ENCODE measurements around the gene CH25H. TPM values are rescaled to one million over a fixed set of nuclear protein-coding genes. Genes with fewer than 3 reads are reported as not detected.

Gene CH25H
- total RNA-seq, 3 donors from 2014 or later, result 0.16 to 6.0 (median 2.0) TPM

GRCh38 chr10:89160339-89160738, 46.8 kb downstream of the CH25H start:
- H3K27me3 ChIP-seq, result no peaks in the 10 kb centered on the region
- H3K4me1 ChIP-seq, result no peaks in the 10 kb centered on the region
- H3K36me3 ChIP-seq, result no peaks in the 10 kb centered on the region
- TF ChIP-seq POLR2AphosphoS5 (IDR thresholded peaks at IDR 0.05) (no peak), CTCF (IDR thresholded peaks at IDR 0.05) (no peak), POLR2A (IDR thresholded peaks at IDR 0.05) (no peak)
- no peak overlapping the region for H3K27ac ChIP-seq
- intact Hi-C loops (cut with DNase I; ENCODE audit: low total_unique reads), result no loop called here
- DNase-seq (ENCODE audit: low spot score in 2 of 2), result no peak
- H3K9me3 ChIP-seq, result no peaks in the 10 kb centered on the region
- no peak overlapping the region for H3K4me3 ChIP-seq

DNA sequence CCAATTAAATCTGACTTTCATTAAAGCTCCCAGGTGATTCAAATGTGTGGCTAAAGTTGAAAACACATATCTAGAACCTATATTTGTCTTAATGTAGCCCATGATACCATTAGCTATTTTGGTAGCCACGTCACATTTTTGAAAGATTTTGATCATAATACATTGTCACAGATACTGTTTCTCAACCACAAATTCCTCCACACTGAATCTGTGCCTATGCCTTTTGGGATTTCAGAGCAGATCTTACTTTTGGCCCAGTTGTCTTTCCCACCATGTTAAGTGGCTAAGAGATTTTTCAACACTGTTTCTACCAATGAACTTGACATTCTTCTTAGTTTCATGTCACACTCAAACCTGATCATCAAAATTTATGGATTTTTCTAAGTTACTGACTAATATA, 47.4 kb downstream of the CH25H start:
- Histone ChIP-seq H3K4me1 (no peaks in the 10 kb centered on the region), H3K4me3 (no peak overlapping the region), H3K36me3 (no peaks in the 10 kb centered on the region), H3K9me3 (no peaks in the 10 kb centered on the region), H3K27ac (no peak overlapping the region), H3K27me3 (no peaks in the 10 kb centered on the region)
- intact Hi-C loops (cut with DNase I; ENCODE audit: low total_unique reads), result no loop called here
- TF ChIP-seq POLR2AphosphoS5 (IDR thresholded peaks at IDR 0.05), result no peak
- no peak for TF ChIP-seq CTCF (IDR thresholded peaks at IDR 0.05)
- no peak for DNase-seq (ENCODE audit: low spot score in 2 of 2)

DNA sequence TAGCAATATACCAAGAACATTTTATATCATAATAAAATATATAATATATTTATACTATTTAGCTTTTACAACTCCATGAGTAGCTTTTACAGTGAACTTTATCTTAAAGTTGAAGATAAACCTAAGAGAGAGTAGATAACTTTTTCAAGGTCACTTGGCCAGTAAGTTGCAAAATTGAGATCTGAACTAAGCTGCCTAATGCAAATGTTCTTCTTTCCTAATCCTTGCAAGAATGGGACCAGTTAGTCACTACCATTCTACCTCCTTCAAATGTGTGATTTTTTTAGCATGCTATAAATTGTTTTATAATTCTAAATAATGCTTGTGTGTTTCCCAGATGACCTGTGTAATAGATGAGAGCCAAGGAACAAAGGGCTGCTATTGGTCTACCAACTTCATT, 47.8 kb downstream of the CH25H start:
- intact Hi-C loops (cut with DNase I; ENCODE audit: low total_unique reads), result no loop called here
- no peaks in the 10 kb centered on the region for H3K9me3 ChIP-seq
- no peak overlapping the region for H3K4me3 ChIP-seq
- H3K36me3 ChIP-seq, result no peaks in the 10 kb centered on the region
- no peak overlapping the region for H3K27ac ChIP-seq
- no peak for TF ChIP-seq POLR2AphosphoS5 (IDR thresholded peaks at IDR 0.05)
- TF ChIP-seq CTCF (IDR thresholded peaks at IDR 0.05), result no peak
- TF ChIP-seq POLR2A (IDR thresholded peaks at IDR 0.05), result no peak
- no peak for DNase-seq (ENCODE audit: low spot score in 2 of 2)
- no peaks in the 10 kb centered on the region for H3K4me1 ChIP-seq
- H3K27me3 ChIP-seq, result no peaks in the 10 kb centered on the region

DNA sequence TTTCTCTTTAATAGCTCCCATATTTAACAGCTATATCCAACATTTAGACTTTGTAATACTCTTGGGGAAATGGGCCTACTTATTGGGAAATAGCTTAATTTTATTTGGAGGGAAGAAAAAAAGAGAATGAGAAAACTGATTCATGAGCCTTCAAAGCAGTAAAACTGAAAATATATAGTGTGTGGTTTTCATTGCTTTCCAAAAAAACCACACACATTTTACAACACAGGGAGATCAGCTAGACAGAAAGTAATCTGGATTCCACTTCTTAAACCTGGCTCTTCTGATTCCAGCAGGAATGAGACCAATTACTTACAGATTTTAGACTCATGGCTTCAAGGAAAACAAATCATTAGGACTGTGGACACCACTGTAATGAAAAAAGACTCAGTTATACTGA, 48.7 kb downstream of the CH25H start:
- intact Hi-C loops (cut with DNase I; ENCODE audit: low total_unique reads), result no loop called here
- DNase-seq (ENCODE audit: low spot score in 2 of 2), result no peak
- no peaks in the 10 kb centered on the region for H3K27me3 ChIP-seq
- H3K4me1 ChIP-seq, result no peaks in the 10 kb centered on the region
- TF ChIP-seq CTCF (IDR thresholded peaks at IDR 0.05) (no peak), POLR2AphosphoS5 (IDR thresholded peaks at IDR 0.05) (no peak)
- no peak overlapping the region for H3K27ac ChIP-seq
- H3K4me3 ChIP-seq, result no peak overlapping the region
- H3K9me3 ChIP-seq, result no peaks in the 10 kb centered on the region
- no peaks in the 10 kb centered on the region for H3K36me3 ChIP-seq

GRCh38 chr10:89156161-89156835, 50.8 kb downstream of the CH25H start:
- H3K27me3 ChIP-seq, result no peaks in the 10 kb centered on the region
- no peaks in the 10 kb centered on the region for H3K4me1 ChIP-seq
- no peak overlapping the region for H3K27ac ChIP-seq
- H3K4me3 ChIP-seq, result no peak overlapping the region
- no peak for DNase-seq (ENCODE audit: low spot score in 2 of 2)
- H3K9me3 ChIP-seq, result no peaks in the 10 kb centered on the region
- no peaks in the 10 kb centered on the region for H3K36me3 ChIP-seq
- TF ChIP-seq POLR2A (IDR thresholded peaks at IDR 0.05) (no peak), POLR2AphosphoS5 (IDR thresholded peaks at IDR 0.05) (no peak), CTCF (IDR thresholded peaks at IDR 0.05) (no peak)
- intact Hi-C loops (cut with DNase I; ENCODE audit: low total_unique reads), result no loop called here

Other genes starting within 250 kb of the CH25H start
- gene FAS, start 216.5 kb downstream of the CH25H start, total RNA-seq, result 10 to 100 TPM; 26.9 to 51.5 (median 47.3) TPM
- gene LIPA, start 44.5 kb upstream of the CH25H start, total RNA-seq, result 10 to 100 TPM; 44.9 to 90.7 (median 67.2) TPM
- gene IFIT2, start 94.7 kb upstream of the CH25H start, total RNA-seq, result 1 to 10 TPM; 2.6 to 6.6 (median 3.5) TPM
- gene IFIT3, start 120.7 kb upstream of the CH25H start, total RNA-seq, result 10 to 100 TPM in 1 of 3 donors, 1 to 10 TPM in 2; 8.2 to 10.4 (median 9.5) TPM
- gene IFIT1B, start 170.7 kb upstream of the CH25H start, total RNA-seq, result not detected
- gene IFIT1, start 185.3 kb upstream of the CH25H start, total RNA-seq, result 10 to 100 TPM; 10.2 to 13.9 (median 11.4) TPM
- 10 to 100 TPM; 13.8 to 19.7 (median 16.0) TPM for gene IFIT5, start 207.3 kb upstream of the CH25H start, total RNA-seq